NCI-H2029 (cell line): ENCODE data around the gene CSKMT.
"Not testable (repeated sequence)": the region's sequence is repeated elsewhere in the genome, so short reads cannot be mapped to it uniquely, and the experiment has no call there.

Source experiments
- DNase-seq: peaks from one replicate; lab custom pipeline; 2025; lab: John Stamatoyannopoulos, UW

CSKMT gene

DNA sequence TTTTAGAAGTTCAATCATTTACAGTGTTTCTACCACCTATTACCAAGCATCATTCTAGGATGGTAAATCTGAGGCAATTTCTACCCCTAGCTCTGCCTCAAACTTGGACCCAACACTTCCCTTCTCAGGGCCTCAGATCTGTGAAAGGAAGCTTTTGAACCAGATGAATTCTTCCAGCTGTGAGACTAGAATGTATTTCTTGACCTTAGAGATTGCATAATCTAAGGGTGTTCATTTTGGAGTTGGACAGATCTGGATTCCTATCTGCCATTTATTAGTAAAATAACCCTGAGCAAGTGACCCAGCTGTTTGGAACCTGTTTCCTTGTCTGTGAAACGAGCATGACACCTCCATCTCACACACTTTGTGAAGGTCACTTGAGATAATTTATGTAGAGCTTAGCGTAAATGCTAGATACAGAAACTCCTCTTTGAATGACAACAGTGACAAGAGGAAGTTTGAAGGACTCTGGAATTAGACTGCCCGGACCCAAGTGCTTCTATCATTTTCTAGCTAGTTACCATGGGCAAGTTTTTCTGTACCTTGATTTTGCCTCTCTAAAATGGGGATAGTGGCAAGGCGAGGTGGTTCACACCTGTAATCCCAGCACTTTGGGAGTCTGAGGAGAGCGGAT, 8.2 kb upstream of the CSKMT start:
- no peak for DNase-seq

GRCh38 chr11:62664405-62665074, 572 bp upstream of the CSKMT start:
- DNase-seq: peak; percentile 66

DNA sequence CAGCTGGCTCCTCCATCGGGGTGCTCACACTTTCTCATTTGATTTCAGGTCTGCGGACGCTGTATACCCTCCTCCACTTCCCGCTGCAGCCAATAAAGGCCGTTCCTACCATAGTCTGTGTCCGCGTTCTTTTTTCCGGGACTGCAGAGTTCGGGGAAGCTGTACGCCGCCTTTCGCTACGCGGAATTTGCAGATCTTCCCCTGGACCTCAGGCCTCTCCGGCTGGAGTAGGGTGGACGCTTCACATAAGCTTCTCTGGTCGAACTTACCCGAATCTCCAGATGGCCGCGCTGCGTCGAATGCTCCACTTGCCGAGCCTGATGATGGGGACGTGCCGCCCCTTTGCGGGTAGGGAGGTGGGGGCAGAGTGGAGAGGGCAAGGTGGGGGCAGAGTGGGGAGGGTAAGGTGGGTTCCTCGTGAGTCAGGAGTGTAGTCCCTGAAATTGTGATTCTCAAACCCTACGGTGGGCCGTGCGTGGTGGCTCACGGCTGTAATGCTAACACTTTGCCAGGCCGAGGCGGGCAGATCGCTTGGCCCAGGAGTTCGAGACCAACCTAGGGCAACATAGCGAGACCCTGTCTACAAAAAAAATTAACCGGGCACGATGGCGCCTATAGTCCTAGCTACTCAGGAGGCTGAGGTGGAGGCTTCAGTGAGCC, 617 bp downstream of the CSKMT start:
- DNase-seq: peak; percentile 22

DNA sequence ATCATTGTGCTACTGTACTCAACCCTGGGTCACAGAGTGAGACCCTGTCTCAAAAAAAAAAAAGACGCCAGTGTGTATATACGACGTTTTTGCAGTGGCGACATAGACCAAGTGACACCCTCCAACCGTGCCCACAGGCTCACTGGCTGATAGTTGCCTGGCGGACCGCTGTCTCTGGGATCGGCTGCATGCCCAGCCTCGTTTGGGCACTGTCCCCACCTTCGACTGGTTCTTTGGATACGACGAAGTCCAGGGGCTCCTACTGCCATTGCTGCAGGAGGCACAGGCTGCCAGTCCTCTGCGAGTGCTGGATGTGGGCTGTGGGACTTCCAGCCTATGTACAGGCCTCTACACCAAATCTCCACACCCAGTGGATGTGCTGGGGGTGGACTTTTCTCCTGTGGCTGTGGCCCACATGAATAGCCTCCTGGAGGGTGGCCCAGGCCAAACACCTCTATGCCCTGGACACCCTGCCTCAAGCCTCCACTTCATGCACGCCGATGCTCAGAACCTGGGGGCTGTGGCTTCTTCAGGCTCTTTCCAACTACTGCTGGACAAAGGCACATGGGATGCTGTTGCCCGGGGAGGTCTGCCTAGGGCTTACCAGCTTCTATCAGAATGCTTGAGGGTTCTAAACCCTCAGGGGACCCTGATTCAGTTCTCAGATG, 1.3 kb downstream of the CSKMT start:
- DNase-seq: no peak

DNA sequence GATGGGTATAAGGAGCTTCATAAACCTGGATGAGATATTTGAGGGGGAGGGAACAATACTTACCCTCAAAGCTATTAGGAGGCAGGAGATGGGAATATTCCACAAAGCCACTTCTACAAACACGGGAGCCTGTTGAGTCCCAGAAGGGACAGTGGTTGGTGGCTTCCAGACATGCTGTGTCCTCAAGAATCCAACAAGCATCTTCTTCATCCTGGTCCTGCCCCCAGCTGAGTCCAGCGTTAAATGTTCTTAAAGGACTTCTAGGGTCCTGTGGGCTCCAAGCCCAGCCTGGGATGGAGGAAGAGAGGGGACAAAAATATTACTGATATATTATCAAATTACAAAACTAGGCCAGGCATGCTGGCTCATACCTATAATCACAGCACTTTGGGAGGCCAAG, 2.3 kb downstream of the CSKMT start:
- no peak for DNase-seq

GRCh38 chr11:62669420-62670161, 4.5 kb downstream of the CSKMT start:
- DNase-seq: no peak

DNA sequence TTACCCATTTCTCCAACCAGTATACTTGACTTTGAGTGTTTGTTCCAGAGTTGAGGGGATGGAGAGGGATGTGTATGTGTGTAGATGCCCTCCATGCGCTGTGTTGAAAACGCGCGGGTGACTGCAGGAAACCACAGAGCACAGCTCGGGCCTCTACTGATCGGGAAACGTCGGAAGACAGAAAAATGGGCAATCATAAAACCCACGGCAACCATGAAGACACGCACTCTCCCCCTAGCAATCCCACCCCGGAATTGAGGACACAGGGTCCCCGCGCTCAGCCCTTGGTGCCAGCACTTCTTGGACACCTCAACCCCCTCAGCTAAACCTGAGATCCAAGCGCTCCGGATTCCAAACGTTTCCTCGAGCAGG, 6.1 kb downstream of the CSKMT start:
- no peak for DNase-seq

DNA sequence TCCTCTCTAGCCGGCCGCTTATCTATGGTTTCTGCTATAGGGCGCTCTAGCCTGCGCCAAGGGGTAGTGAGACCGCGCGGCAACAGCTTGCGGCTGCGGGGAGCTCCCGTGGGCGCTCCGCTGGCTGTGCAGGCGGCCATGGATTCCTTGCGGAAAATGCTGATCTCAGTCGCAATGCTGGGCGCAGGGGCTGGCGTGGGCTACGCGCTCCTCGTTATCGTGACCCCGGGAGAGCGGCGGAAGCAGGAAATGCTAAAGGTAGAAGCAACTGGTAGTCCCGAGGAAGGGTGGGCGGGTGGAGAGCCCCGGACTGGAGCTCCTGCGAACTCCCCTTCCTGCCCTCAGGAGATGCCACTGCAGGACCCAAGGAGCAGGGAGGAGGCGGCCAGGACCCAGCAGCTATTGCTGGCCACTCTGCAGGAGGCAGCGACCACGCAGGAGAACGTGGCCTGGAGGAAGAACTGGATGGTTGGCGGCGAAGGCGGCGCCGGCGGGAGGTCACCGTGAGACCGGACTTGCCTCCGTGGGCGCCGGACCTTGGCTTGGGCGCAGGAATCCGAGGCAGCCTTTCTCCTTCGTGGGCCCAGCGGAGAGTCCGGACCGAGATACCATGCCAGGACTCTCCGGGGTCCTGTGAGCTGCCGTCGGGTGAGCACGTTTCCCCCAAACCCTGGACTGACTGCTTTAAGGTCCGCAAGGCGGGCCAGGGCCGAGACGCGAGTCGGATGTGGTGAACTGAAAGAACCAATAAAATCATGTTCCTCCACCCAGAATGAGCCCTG, 6.7 kb downstream of the CSKMT start, which contains the start of the genes LBHD1 and UQCC3:
Gene LBHD1, minus strand, starts transcription at position 660 of the 782 bp plus-strand sequence. CDS start 2,236 bp downstream, outside the sequence.
Gene UQCC3, plus strand, starts transcription at position 66 of the 782 bp plus-strand sequence. Its CDS starts 73 bp downstream, at position 139.
- DNase-seq: peak; percentile 79

DNA sequence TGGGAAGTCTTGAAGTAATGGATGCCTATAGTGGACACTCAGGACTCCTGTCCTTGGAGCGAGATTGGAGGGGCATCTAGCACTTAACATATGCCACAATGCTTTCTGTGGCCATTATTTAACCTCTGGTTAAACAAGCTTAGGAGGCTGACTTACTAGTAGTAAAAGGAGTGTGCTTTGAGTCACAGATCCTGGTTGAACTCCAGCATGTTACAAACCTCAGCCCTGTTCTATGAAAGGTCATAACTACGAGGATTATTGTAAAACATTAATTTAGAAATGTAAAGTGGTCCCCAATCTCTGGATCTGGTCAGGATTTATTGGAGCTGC, 8.0 kb downstream of the CSKMT start:
- no peak for DNase-seq

GRCh38 chr11:62675415-62675814, 10.3 kb downstream of the CSKMT start:
- not testable (repeated sequence) for DNase-seq

GRCh38 chr11:62676698-62677097, 11.6 kb downstream of the CSKMT start:
- DNase-seq: no peak

GRCh38 chr11:62677156-62677555, 12.0 kb downstream of the CSKMT start:
- DNase-seq: no peak

DNA sequence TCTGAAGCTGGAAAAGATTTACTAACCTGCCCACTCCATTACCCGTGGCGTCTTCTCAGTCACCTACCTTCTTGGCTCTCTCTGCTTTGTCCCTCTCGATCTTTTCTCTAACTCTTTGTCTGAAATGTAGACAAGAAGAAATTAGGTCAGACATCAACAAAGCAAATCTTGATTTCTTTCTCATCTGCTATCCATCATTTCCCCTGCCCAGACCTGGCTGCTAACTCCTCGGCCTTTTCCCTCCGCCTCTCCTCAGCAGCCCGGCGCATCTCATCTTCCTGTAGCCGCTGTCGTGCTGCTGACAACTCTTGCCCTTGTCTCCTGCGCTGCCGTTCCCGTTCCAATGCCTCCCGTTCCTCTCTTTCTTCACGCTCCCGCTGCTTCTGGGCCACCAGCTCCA, 12.6 kb downstream of the CSKMT start:
- DNase-seq: no peak

DNA sequence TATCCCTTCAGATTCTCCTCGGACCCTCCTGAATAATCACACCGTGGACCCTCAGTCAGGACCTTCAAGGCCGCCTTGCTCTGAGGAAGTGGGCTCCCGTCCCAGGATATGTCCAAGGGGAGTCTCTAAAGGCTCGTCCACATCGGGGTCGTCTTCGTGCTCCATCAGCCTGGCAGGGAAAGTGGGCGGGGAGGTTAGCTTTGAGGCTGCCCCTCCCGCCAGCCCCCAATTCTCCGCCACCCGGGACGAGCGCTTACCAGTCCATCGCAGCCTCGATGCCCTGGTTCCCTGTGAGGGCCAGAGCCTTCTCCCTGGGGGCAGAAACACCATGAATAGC, 13.3 kb downstream of the CSKMT start:
- DNase-seq: no peak

GRCh38 chr11:62678770-62679696, 13.9 kb downstream of the CSKMT start, which contains the start of gene UBXN1:
UBXN1 (minus strand) TSS chr11:62679073; CDS start chr11:62678923, 150 bp downstream.
- peak; percentile 87 for DNase-seq

DNA sequence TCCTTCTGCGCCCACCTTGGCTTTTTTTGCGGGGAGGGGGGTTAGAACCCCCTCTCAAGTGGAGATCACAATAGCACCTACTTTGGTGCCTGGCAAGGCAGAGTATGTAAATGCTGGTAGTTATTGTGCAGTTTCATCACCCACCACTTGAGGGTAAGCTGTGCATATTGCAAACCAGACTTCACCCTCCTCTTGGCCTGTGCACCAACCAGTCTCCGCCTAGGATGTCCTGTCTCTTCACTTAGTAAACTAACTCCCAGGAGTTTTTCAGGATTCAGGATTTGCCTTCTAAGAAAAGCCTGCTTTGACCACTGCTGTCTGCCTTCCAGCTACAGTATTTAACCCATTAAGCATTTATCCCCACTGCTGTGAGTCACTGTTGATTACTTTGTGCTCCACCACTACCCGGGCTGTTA, 15.7 kb downstream of the CSKMT start:
- peak; percentile 38 for DNase-seq

GRCh38 chr11:62682518-62682917, 17.4 kb downstream of the CSKMT start:
- no peak for DNase-seq

- no peak for DNase-seq
These were observed 22.6 kb downstream of the CSKMT start for GRCh38 chr11:62687508-62688396.

DNA sequence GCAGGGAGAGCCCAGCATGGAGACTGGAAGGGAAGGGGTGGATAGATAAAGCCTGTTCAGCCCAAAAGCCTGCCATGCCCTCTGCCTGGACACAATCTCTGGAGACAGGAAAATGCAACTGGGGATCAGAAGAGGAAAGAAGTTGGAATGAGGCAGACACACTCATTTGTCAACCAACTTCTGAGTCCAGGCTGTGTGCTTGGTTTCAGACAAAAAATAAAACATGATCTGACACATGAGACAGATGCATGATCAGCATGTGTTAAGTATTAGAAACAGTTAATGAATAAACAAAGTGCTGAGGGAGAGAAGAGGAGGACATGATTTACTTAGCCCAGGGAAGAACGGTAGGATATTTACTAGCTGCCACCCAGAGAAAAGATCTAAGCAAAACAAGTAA, 23.4 kb downstream of the CSKMT start:
- no peak for DNase-seq
